IPS-NIHi7 (cell line): ENCODE measurements around the gene SLC39A13.

Experiments
- DNase-seq: peaks from one replicate; pipeline ENCODE4 v3.0.0; 2012; ENCODE audit warnings: mixed read lengths; ENCODE audit errors: extremely low spot score

The SLC39A13 gene

GRCh38 chr11:47430524-47430923 is 22.1 kb downstream of the SLC39A13 start:
- DNase-seq: no peak

DNA sequence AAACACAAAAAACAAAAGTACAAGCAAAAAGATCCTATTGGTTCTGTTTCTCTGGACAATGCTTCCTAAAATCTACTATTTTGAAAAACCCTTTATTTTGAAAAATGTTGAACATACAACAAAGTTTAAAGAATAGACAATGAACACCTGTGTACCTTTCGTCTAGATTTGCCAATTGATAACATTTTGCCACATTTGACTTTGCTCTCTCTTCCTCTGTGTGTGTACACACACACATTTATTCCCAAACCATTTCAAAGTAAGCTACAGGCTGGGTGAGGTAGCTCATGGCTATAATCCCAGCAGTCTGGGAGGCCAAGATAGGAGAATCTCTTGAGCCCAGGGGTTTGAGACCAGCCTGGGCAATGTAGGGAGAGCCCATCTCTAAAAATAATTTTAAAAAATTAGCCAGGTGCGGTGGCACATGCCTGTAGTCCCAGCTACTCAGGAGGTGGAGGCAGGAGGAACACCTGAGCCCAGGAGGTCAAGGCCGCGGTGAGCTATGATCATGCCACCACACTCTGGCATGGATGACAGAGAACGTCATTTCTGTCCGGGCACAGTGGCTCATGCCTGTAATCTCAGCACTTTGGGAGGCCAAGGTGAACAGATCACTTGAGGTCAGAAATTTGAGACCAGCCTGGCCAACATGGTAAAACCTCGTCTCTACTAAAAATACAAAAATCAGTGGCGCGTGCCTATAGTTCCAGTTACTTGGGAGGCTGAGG is 23.1 kb downstream of the SLC39A13 start:
- no peak for DNase-seq

DNA sequence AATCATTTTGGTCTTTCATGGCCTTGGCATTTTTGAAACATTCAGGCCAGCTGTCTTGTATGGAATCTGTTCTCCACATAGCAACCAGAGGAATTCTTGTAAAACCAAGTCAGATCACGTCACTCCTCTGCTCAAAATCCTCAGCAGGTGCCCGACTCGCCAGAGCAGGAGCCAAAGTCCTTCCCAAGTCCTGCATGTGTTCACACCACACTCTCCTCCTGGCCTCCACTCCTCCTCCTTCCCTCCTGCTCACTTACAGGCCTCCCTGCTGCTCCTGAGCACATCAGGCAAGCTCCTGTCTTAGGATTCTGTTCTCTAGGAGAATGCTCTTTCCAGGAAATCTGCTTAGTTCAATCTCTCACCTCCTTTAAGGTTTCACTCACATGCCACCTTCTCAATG is 24.8 kb downstream of the SLC39A13 start:
- no peak for DNase-seq

GRCh38 chr11:47434011-47434786 is 25.8 kb downstream of the SLC39A13 start:
- no peak for DNase-seq

DNA sequence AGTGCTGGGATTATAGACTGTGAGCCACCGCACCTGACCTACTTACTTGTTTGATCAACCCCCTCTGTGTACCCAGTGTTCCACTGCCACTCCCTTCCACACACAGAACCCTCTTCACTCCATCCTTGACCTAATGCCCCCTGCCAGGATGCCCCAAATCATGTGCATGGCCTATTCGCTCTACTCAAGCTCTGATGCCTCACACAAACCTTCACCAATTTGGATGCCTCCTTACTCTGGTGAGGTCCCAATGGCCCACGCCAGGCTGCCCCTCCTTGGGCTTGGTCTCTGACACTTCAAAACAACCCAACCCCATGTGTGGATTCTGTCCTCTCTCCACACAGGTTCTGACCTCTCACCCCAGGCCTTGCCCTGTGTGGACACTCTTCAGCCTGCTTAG is 27.3 kb downstream of the SLC39A13 start:
- no peak for DNase-seq

DNA sequence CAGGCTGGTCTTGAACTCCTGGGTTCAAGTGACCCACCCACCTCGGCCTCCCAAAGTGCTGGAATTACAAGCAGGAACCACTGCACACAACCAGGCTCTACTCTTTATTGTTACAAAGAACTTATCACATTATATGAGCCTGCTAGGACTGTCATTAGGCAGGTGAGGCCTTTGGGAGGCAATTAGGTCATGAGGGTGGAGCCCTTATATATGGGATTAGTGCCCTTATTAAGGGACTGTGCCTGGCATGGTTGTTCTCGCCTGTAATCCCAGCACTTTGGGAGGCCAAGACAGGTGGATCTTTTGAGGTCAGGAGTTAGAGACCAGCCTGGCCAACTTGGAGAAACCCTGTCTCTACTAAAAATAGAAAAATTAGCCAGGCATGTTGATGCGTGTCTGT is 28.3 kb downstream of the SLC39A13 start:
- DNase-seq: no peak

DNA sequence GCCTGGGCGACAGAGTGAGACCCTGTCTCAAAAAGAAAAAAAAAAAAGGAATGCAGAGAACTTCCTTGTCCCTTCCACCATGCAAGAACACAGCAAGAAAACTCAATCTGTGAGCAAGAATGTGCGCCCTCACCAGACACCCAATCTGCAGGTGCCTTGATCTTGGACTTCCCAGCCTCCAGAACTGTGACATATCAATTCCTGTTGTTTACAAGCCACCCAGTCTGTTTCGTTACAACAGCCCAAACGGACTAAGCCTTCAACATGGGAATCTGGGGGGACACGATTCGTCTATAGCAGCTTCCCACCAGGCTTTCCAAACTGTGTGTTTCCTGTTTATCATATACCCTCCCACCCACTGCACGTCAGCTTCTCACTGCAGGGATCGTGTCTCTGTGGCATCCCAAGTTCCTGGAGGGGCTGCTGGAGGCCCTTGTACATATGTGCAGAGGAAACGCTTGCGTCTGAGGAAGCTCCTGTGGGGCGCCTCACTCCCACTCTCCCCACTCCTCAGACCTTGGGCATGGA is 28.9 kb downstream of the SLC39A13 start:
- no peak for DNase-seq

DNA sequence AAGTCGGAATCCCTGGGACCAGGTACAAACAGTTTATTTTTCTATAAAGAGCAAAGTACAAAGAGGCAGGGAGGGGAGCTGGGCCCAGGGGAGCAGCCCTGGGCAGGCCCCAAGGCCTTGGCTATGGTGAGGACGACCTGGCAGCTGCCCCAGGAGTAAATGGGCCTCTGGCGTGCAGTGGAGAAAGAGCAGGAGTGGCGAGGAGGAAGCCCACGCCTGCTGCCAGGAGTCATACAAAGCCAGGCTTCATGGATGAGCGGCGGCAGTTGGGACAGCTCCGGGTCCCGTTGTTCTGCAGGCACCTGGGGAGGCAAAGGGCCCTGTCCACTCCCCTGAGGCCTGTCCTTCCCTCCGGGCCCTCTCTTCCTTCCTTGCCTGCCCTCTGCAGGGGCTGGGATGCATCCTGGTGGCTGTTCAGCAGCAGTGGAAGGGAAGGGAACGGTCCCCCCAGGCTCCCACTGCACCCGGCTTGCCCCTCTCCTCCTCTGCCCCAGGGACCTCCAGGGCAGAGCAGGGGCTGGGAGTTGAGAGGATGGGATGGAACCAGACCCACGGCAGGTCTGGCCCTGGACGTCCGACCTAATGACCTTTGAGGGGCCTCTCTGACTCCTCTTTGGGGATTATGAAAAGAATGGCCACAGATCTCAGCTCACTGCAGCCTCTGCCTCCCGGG is 29.5 kb downstream of the SLC39A13 start:
- no peak for DNase-seq

GRCh38 chr11:47438721-47439120 is 30.3 kb downstream of the SLC39A13 start:
- no peak for DNase-seq

DNA sequence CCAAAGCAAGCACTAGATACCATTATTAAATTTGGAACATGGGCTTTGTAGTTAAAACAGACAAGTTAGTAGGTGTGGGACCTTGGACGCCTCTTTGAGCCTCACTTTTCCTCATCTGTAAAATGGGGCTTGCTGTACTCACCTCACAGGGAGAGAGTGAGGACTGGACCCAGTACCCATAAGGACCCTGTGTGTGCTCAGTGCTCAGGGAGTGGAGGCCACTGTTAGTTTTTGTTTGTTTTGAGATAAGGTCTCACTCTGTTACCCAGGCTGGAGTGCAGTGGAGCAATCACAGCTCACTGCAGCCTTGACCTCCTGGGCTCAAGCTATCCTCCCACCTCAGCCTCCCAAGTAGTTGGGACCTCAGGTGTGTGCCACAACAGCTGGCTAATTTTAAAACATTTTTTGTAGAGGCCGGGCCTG is 31.7 kb downstream of the SLC39A13 start:
- no peak for DNase-seq

GRCh38 chr11:47441421-47441820 is 33.0 kb downstream of the SLC39A13 start:
- no peak for DNase-seq

GRCh38 chr11:47442514-47442913 is 34.1 kb downstream of the SLC39A13 start:
- DNase-seq: no peak

DNA sequence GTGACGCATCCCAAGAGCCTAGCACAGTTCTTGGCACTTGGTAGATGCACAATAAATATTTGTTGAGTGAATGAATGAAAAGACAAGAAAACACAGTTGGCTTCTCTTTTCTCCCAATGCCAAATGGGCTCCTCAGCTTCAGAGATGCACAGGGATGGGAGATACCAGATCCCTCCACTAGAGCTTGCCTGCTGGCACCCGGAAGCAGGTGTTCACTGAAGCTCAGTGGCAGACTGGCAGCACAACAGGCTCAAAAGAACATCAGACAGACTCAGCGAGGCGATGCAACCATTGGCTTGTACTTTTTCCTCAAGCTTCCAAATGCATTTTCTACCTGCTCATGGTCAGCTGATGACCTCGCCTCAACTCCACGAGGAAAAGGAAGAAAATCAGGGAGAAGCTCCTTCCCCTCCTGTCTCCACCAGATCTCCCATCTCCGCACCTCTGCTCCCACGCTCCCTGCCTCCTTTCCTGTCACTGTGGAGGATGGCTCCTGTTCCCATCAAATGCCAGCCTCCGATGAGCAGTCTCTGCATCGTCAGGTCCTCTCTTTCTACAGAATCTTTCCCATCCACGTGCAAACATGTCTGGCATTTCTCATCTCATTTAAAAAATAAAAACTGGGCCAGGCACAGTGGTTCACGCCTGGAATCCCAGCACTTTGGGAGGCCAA is 34.8 kb downstream of the SLC39A13 start:
- DNase-seq: no peak

- DNase-seq: no peak
Observed at GRCh38 chr11:47443817-47444216, 35.4 kb downstream of the SLC39A13 start.

GRCh38 chr11:47445840-47446239 is 37.5 kb downstream of the SLC39A13 start:
- no peak for DNase-seq

DNA sequence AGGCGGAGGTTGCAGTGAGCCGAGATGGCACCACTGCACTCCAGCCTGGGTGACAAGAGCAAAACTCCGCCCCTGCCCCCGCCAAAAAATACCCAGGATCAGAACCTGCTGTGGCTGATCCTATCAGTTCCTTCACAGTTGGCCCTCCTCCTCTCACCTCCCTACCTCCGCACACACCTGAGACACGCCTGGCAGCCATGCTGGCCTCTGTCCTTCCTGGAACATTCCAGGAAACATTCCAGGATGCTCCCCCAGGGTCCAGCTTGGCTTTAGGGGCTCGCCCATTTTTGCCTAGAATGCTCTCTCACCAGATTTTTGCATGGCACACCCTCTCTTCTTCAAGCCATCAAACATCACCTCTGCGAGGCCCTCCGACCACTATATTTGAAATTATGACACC is 38.4 kb downstream of the SLC39A13 start:
- no peak for DNase-seq

DNA sequence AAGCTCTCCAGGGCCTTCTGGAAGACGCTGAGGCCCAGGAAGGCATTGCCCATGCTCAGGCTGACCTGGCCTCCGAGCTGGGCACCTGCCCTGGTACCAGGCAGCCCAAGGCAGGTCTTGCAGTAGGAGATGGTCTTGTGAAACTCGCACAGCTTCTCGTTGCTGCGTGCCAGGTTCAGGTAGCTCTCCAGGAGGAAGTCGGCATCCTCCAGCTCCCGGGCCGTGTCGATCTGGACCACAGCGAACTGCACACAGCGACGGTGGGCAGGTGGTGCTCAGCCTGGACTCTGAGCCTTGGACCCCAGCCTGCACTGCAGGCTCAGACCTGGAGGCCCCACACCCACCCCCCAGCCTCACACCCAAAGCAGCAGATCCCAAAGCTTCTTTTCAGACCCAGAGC is 39.5 kb downstream of the SLC39A13 start:
- DNase-seq: no peak

GRCh38 chr11:47448566-47449427 is 40.4 kb downstream of the SLC39A13 start, which contains the start of gene RAPSN:
TSS of gene RAPSN (minus strand) at chr11:47449136. CDS start at chr11:47448964, 172 bp downstream.
- no peak for DNase-seq

DNA sequence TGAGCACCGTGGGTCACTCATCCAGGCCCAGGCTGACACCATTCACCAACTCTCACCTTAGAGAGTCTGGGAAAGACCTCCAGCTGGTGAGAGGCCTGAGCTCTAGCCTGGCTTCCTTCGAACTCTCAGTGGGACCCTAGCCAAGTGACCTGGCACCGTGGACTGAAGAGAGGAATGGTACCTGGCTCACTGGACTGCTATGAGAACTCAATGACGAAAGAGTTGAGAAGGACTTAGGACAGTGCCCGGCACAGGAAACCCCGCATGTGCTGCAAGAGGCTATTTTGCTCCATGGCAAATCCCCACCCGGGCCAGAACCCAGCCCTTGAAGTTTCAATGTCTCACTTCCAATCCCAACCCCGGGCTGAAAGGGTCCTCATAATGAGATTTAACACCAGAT is 41.2 kb downstream of the SLC39A13 start:
- no peak for DNase-seq

DNA sequence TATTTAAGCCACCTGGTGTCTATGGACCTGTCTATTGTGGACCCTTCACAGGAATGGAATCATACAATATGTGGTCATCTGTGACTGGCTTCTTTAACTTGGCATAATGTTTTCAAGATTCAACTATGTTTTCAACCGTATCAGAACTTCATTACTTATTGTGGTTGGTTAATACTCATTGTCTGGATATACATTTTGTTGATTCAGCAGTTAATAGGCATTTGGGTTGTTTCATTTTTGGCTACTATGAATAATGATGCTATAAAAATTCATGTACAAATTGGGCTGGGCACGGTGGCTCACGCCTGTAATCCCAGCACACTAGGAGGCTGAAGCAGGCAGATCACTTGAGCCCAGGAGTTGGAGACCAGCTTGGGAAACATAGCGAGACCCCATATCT is 43.0 kb downstream of the SLC39A13 start:
- no peak for DNase-seq

GRCh38 chr11:47451990-47452389 is 43.6 kb downstream of the SLC39A13 start:
- DNase-seq: no peak
